ENCODE results near the gene P3H2. TPM values are rescaled to one million over a fixed set of nuclear protein-coding genes. Genes with fewer than 3 reads are reported as not detected.

P3H2 gene, protein sequence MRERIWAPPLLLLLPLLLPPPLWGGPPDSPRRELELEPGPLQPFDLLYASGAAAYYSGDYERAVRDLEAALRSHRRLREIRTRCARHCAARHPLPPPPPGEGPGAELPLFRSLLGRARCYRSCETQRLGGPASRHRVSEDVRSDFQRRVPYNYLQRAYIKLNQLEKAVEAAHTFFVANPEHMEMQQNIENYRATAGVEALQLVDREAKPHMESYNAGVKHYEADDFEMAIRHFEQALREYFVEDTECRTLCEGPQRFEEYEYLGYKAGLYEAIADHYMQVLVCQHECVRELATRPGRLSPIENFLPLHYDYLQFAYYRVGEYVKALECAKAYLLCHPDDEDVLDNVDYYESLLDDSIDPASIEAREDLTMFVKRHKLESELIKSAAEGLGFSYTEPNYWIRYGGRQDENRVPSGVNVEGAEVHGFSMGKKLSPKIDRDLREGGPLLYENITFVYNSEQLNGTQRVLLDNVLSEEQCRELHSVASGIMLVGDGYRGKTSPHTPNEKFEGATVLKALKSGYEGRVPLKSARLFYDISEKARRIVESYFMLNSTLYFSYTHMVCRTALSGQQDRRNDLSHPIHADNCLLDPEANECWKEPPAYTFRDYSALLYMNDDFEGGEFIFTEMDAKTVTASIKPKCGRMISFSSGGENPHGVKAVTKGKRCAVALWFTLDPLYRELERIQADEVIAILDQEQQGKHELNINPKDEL
- 73.9 TPM for total RNA-seq

GRCh38 chr3:190120269-190121060 is at the start of gene P3H2:
Gene P3H2 (minus strand): TSS chr3:190120897. CDS start chr3:190120731, 166 bp downstream.

Small RNA genes within 50 kb of the gene (small RNA-seq; reads per million reads assigned to genes)
- gene RNU6-1109P (ENCODE audit: low replicate concordance), result not detected

Other genes starting within 250 kb of the P3H2 start
- gene CLDN1, start 201.5 kb upstream of the P3H2 start, total RNA-seq, result 36.4 TPM